SK-N-MC (cell line): ENCODE results near the gene TNC.

Source experiments
- DNase-seq: peaks from one replicate; pipeline ENCODE4 v3.0.0-alpha.2; 2011; ENCODE audit warnings: low read depth, low spot score
- H3K27ac ChIP-seq: fragments of 200-600 bp; sonication (generic); 2 replicates; pipeline ENCODE4 v1.5.1; 2016; ENCODE audit warnings: mixed run types
- H3K36me3 ChIP-seq: fragments of 200-600 bp; sonication (generic); 2 replicates; pipeline ENCODE4 v1.6.1; 2017; ENCODE audit warnings: antibody characterized with exemption, low read length, mixed read lengths; ENCODE audit not compliant: insufficient read depth
- H3K4me3 ChIP-seq: fragments of 200-600 bp; sonication (generic); 2 replicates; pipeline ENCODE4 v1.5.1; 2016
- H3K9ac ChIP-seq: fragments of 200-600 bp; sonication (generic); 2 replicates; pipeline ENCODE4 v1.8.0; 2017; ENCODE audit warnings: mixed run types, mixed read lengths; ENCODE audit not compliant: insufficient read length
- H3K9me3 ChIP-seq: fragments of 200-600 bp; sonication (generic); 2 replicates; pipeline ENCODE4 v1.6.1; 2017; ENCODE audit warnings: low read depth, mild to moderate bottlenecking, antibody characterized with exemption, low read length, moderate library complexity, mixed read lengths
- EZH2 ChIP-seq: fragments of 200-600 bp; sonication (generic); IDR thresholded peaks from one replicate; pipeline ENCODE4 v1.6.1; 2017; ENCODE audit warnings: antibody characterized with exemption
- FOXP2 ChIP-seq: optimal IDR thresholded peaks from 2 replicates; pipeline ENCODE3; 2011; ENCODE audit warnings: mild to moderate bottlenecking, moderate library complexity; ENCODE audit not compliant: insufficient read depth; ENCODE audit errors: extremely low read length, control extremely low read depth
- POLR2AphosphoS5 ChIP-seq: IDR thresholded peaks from 2 replicates; pipeline ENCODE4 v1.6.1; 2012; ENCODE audit warnings: mild to moderate bottlenecking, low read depth, low read length, borderline replicate concordance

The TNC gene

GRCh38 chr9:115099901-115100300 is 18.1 kb downstream of the TNC start:
- H3K27ac ChIP-seq = no peak overlapping the region
- H3K36me3 ChIP-seq = no peaks in the 10 kb centered on the region
- TF ChIP-seq FOXP2 = no peak
- no peak for TF ChIP-seq POLR2AphosphoS5
- no peak for TF ChIP-seq EZH2
- no peak overlapping the region for H3K4me3 ChIP-seq
- H3K9ac ChIP-seq = no peak overlapping the region
- DNase-seq = no peak
- H3K9me3 ChIP-seq = no peaks in the 10 kb centered on the region

DNA sequence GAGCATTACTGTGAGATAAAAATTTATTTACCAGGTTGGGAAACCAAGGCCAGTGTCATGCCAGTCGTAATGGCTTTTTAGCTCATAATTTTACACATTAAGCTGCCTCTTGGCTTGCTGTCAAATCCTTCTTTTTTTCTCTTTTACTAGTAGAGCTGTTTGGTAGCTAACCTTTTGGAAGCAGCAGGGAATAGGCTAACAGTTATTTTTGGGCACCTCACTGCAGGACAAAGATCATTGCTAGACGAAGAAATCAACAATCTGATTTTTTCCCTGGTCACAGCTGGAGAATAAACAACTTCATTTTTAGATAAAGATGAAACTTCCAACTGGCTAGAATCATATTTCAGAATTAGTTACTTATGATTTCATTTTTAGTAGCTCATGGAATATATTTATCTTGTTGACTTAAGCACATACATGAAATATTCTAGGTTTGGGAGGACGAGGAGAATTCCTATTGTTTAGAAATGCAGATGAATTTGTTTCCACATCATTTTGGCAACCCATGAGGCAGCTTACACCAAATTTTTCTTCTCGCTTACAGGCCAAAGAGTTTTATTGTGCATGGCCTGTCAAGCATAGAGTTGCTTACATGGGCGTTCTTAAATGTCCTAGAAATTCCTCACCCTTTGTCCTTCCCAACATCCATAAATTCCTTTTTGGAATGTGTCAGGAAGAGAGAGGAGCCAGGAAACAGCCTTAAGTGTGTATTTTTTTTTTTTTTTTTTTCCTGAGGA is 19.6 kb downstream of the TNC start:
- H3K4me3 ChIP-seq = no peak overlapping the region
- TF ChIP-seq EZH2 (no peak), FOXP2 (no peak), POLR2AphosphoS5 (no peak)
- no peaks in the 10 kb centered on the region for H3K36me3 ChIP-seq
- no peaks in the 10 kb centered on the region for H3K9me3 ChIP-seq
- no peak overlapping the region for H3K27ac ChIP-seq
- H3K9ac ChIP-seq = no peak overlapping the region
- no peak for DNase-seq

DNA sequence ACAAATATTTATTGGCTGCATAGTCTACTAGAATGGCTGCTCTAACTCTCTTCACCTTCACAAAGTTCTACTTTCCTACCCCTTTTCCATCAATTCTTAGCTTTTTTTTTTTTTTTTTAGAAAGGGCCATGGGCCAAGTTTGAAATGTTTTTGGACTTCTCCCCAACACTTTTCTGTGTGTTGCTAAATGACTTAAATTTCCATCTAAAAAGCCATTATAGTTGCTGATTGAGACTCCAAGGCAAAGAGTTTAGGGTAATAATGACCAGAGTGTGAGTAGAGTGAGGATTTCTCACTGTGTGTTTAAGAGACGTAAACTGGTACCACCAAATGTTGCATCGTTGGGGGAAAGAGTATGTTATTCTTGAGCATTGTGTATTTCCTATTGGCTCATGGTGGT is 24.4 kb downstream of the TNC start:
- no peak overlapping the region for H3K9ac ChIP-seq
- no peak for TF ChIP-seq POLR2AphosphoS5
- no peak for TF ChIP-seq FOXP2
- TF ChIP-seq EZH2 = no peak
- no peaks in the 10 kb centered on the region for H3K36me3 ChIP-seq
- H3K9me3 ChIP-seq = no peaks in the 10 kb centered on the region
- H3K27ac ChIP-seq = no peak overlapping the region
- no peak for DNase-seq
- no peak overlapping the region for H3K4me3 ChIP-seq

DNA sequence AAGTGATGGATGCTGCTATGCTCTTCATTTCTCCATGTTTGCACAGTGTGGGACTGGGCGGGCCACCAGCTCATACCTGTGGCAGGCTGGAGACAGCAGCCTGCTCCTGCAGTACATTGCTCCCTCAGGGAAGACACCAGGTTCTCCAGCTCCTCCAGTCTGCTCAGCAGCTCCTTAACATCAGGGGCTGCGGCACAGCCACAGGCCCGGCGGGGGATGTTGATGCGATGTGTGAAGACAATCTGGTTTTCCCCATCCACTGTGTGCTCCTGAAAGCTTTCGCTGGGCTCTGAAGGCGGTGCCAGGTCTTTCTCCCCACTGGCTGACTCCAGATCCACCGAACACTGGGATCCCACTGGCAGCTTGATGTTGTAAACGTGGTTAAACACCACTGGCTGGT is 27.5 kb downstream of the TNC start:
- no peak overlapping the region for H3K4me3 ChIP-seq
- no peaks in the 10 kb centered on the region for H3K9me3 ChIP-seq
- H3K9ac ChIP-seq = no peak overlapping the region
- DNase-seq = no peak
- no peak overlapping the region for H3K27ac ChIP-seq
- no peak for TF ChIP-seq FOXP2
- no peak for TF ChIP-seq POLR2AphosphoS5
- no peak for TF ChIP-seq EZH2
- no peaks in the 10 kb centered on the region; the same call in 1 of the 2 replicates for H3K36me3 ChIP-seq

- no peak overlapping the region for H3K9ac ChIP-seq
- TF ChIP-seq POLR2AphosphoS5 (no peak), FOXP2 (no peak), EZH2 (no peak)
- peak overlapping the region; percentile 40 for H3K27ac ChIP-seq
- no peak overlapping the region for H3K4me3 ChIP-seq
- no peaks in the 10 kb centered on the region for H3K9me3 ChIP-seq
- DNase-seq = no peak
- no peaks in the 10 kb centered on the region; the same call in 1 of the 2 replicates for H3K36me3 ChIP-seq
Observed at GRCh38 chr9:115088860-115089259, 29.1 kb downstream of the TNC start.

- no peak overlapping the region for H3K27ac ChIP-seq
Observed at GRCh38 chr9:115086886-115087285, 31.1 kb downstream of the TNC start.

GRCh38 chr9:115086461-115086860 is 31.5 kb downstream of the TNC start:
- H3K9me3 ChIP-seq = no peaks in the 10 kb centered on the region
- no peaks in the 10 kb centered on the region; the same call in 1 of the 2 replicates for H3K36me3 ChIP-seq
- DNase-seq = no peak
- TF ChIP-seq POLR2AphosphoS5 = no peak
- no peak for TF ChIP-seq EZH2
- no peak for TF ChIP-seq FOXP2
- no peak overlapping the region for H3K27ac ChIP-seq
- no peak overlapping the region for H3K4me3 ChIP-seq
- no peak overlapping the region for H3K9ac ChIP-seq

More at GRCh38 chr9:115086886-115087285, 31.1 kb downstream of the TNC start:
- no peak for DNase-seq
- no peak overlapping the region for H3K4me3 ChIP-seq
- H3K9me3 ChIP-seq = no peaks in the 10 kb centered on the region
- TF ChIP-seq FOXP2 (no peak), POLR2AphosphoS5 (no peak)
- H3K9ac ChIP-seq = no peak overlapping the region
- no peaks in the 10 kb centered on the region; the same call in 1 of the 2 replicates for H3K36me3 ChIP-seq

DNA sequence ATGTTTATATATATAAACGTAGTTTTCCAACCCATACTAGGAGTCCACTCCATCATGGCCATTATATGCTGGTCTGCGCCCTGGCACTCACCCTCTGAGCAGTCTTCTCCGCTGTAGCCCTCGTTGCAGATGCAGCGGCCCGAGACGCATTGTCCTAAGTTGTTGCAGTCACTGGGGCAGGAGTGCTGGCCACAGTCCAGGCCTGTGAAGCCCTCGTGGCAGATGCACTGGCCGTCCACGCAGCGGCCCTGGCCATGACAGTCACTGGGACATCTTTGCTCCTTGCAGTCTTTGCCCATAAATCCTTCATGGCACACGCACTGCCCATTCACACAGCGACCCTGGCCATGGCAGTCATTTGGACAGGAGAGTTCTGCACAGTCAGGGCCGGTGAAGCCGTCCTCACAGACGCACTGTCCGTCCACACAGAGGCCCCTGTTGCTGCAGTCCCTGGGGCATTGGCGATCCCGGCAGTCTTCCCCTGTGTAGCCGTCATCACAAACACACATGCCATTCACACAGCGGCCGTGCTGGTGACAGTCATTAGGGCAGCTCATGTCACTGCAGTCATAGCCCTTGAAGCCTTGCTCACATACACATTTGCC is 32.1 kb downstream of the TNC start:
- DNase-seq = no peak
- no peak overlapping the region for H3K27ac ChIP-seq
- no peak overlapping the region for H3K4me3 ChIP-seq
- no peaks in the 10 kb centered on the region for H3K9me3 ChIP-seq
- H3K36me3 ChIP-seq = no peaks in the 10 kb centered on the region; the same call in 1 of the 2 replicates
- no peak overlapping the region for H3K9ac ChIP-seq
- no peak for TF ChIP-seq EZH2
- no peak for TF ChIP-seq POLR2AphosphoS5
- no peak for TF ChIP-seq FOXP2
